Measurements from ENCODE around the gene KCTD20.

GRCh38 chr6:36459501-36459900, 16.7 kb downstream of the KCTD20 start:
- TF ChIP-seq CTCF (conservative IDR thresholded peaks at IDR 0.05; ENCODE audit: low read depth in 2 of 2) (no peak), POLR2AphosphoS5 (IDR thresholded peaks at IDR 0.05; ENCODE audit: low read depth) (no peak), EZH2phosphoT487 (IDR thresholded peaks at IDR 0.05; ENCODE audit: unreplicated experiment) (no peak), REST (IDR thresholded peaks at IDR 0.05; ENCODE audit: unreplicated experiment) (no peak), CREB1 (CRISPR knock-in tag; IDR thresholded peaks at IDR 0.05; ENCODE audit: low read depth) (no peak), EZH2 (IDR thresholded peaks at IDR 0.05; ENCODE audit: low read depth, unreplicated experiment) (no peak), STAT1 (IDR thresholded peaks at IDR 0.05; ENCODE audit: unreplicated experiment) (no peak), JUNB (IDR thresholded peaks at IDR 0.05; ENCODE audit: unreplicated experiment) (no peak), ETS1 (IDR thresholded peaks at IDR 0.05) (no peak), ZNF114 (CRISPR knock-in tag; IDR thresholded peaks at IDR 0.05) (no peak), ZNF331 (CRISPR knock-in tag; IDR thresholded peaks at IDR 0.05; ENCODE audit: low read depth) (no peak), ZNF462 (CRISPR knock-in tag; IDR thresholded peaks at IDR 0.05) (no peak)
